HG03378 (cell line): ENCODE data around the gene NETO1.

Experiments used
- ATAC-seq: cut with Tn5 transposase; IDR thresholded peaks from one replicate; pipeline ENCODE4 v1.9.1; 2021; ENCODE audit warnings: mild to moderate bottlenecking, moderate library complexity; ENCODE audit not compliant: unreplicated experiment

NETO1 gene

GRCh38 chr18:72738136-72738535 lies 129.7 kb downstream of the NETO1 start:
- no peak for ATAC-seq

GRCh38 chr18:72727776-72728175 lies 140.0 kb downstream of the NETO1 start:
- no peak for ATAC-seq

DNA sequence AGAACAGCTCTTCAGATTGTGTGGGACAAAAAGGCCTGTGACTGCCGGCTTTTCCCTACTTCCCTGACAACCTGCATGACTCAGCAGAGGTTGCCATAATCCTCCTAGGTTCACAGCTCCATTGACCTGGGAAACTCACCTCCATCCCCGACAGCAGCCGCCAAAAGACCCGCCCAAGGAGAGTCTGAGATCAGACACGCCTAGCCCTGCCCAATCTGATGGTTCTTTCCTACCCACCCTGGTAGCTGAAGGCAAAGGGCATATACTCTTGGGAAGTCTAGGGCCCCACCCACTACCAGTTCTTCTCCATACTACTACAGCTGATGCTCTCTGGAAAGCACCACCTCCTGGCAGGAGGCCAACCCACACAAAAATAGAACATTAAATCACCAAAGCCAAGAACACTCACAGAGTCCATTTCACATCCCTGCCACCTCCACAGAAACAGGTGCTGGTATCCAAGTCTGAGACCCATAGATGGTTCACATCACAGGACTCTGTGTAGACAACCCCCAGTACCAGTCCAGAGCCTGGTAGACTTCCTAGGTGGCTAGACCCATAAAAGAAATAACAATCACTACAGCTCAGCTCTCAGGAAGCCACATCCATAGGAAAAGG lies 140.6 kb downstream of the NETO1 start:
- ATAC-seq: no peak

DNA sequence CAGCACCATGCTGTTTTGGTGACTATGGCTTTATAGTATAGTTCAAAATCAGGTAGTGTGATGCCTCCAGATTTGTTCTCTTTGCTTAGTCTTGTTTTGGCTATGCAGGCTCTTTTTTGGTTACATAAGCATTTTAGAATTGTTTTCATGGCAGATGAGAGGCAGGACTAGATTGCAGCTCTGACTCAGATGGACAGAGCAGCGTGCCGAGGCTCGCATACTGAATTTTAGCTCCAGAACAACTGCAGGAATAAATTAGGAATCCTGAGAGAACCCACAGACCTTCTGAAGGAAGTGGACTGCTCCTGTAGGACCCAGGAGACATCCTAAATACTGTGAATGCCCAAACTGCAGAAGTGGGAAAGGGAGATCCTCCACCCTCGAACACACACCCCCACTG lies 141.6 kb downstream of the NETO1 start:
- no peak for ATAC-seq

GRCh38 chr18:72721330-72721729 lies 146.5 kb downstream of the NETO1 start:
- no peak for ATAC-seq

DNA sequence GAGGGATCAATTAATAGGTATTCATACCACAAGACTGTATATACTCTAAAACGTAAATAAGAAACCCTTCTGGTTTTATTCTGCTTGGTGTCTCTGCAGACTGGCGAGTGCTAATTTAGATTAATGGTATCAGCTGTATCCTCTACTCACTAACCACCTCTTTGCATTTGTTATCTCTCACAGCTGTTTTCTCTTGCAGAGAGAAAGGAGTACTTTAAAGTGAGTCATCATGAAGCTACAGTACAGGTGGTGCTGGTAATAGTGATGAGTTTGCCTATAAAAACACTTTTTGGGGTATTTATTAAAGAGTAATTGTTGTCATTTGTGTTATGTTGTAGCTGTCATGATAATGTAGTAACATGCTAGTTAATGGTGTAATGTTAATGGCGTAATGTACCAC lies 147.7 kb downstream of the NETO1 start:
- no peak for ATAC-seq

- no peak for ATAC-seq
Observed at GRCh38 chr18:72704202-72704601, 163.6 kb downstream of the NETO1 start.

GRCh38 chr18:72700961-72701710 lies 166.7 kb downstream of the NETO1 start:
- ATAC-seq: peak; percentile 45

DNA sequence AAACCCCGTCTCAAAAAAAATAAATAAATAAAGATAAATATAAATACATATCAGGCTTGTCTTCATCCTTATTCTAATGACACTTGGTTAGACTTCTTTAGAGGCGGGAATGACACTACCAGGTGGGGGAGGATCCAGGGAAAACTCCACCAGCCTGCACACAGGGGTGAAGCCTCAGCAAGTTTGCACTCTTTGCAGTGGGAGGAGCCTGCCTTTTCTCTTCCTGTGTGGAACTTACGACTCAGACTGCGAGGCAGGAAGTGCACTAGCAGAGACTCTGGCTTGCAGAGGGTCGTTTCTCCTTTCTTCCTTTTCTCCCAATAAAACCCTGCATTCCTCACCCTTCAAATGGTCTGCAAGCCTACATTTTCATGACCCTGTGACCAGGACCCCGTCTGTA lies 170.1 kb downstream of the NETO1 start:
- ATAC-seq: no peak

DNA sequence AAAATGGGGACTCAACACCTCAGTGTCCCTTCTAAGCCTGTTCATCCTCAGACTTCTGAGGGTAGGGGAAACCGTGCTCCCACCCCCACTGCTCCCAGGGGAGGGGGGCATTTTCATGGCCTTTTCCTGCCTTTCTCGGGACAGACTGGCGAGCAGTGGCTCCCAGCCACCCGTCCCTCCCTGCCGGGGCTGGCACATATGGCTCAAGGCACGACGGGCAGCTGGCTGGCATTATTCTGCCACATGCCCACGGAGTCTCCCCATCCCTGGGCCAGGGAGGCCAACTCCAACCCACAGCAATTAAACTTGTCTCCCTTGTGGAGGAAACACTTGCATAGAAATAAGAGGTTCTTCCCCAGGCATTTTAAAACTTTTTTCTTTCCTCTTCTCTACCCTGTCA lies 175.2 kb downstream of the NETO1 start:
- no peak for ATAC-seq
